HepG2 (cell line): ENCODE measurements around the gene GADD45GIP1. TPM values are rescaled to one million over a fixed set of nuclear protein-coding genes. Genes with fewer than 3 reads are reported as not detected.

Source experiments
- FOXJ3 ChIP-seq: sonication (generic); formaldehyde crosslinking; IDR thresholded peaks from 2 replicates; pipeline ENCODE4 v1.4.0; 2020; ENCODE audit warnings: missing genetic modification reagents, mild to moderate bottlenecking, borderline replicate concordance
- JUND ChIP-seq: sonication (generic); formaldehyde crosslinking; IDR thresholded peaks from 2 replicates; pipeline ENCODE4 v1.8.0; 2022; ENCODE audit warnings: mild to moderate bottlenecking, missing genetic modification reagents
- NFE2L2 ChIP-seq: fragments of 150-350 bp; IDR thresholded peaks from 2 replicates; pipeline ENCODE4 v1.6.1; 2014; ENCODE audit warnings: low read length
- REL ChIP-seq: sonication (generic); formaldehyde crosslinking; conservative IDR thresholded peaks from 2 replicates; pipeline ENCODE4 v1.8.0; 2022; ENCODE audit warnings: mild to moderate bottlenecking, missing genetic modification reagents, moderate library complexity
- SMAD1 ChIP-seq: sonication (generic); formaldehyde crosslinking; IDR thresholded peaks from 2 replicates; pipeline ENCODE4 v1.4.0; 2020; ENCODE audit warnings: missing genetic modification reagents, low read depth, mild to moderate bottlenecking, borderline replicate concordance
- TBX2 ChIP-seq: sonication (generic); formaldehyde crosslinking; IDR thresholded peaks from 2 replicates; pipeline ENCODE4 v1.5.0; 2020; ENCODE audit warnings: missing genetic modification reagents, mild to moderate bottlenecking, borderline replicate concordance
- TOPORS ChIP-seq: sonication (generic); formaldehyde crosslinking; IDR thresholded peaks from 2 replicates; pipeline ENCODE4 v1.8.0; 2023; ENCODE audit warnings: mild to moderate bottlenecking, missing genetic modification reagents
- ZFP36L1 ChIP-seq: sonication (generic); formaldehyde crosslinking; IDR thresholded peaks from 2 replicates; pipeline ENCODE4 v1.8.0; 2022; ENCODE audit warnings: mild to moderate bottlenecking, missing genetic modification reagents, moderate library complexity
- ZNF550 ChIP-seq: sonication (generic); formaldehyde crosslinking; IDR thresholded peaks from 2 replicates; pipeline ENCODE4 v1.4.0; 2020; ENCODE audit warnings: mild to moderate bottlenecking, missing genetic modification reagents, borderline replicate concordance
- polyA plus RNA-seq, 8 experiments: library from polyadenylated mRNA; depleted of rRNA in 3 of 8; stranded (reverse) in 7 of 8; unstranded in 1 of 8; fragments of >200 nt; fragmentation: Illumina TruSeq in 4 of 8; extraction: Trizol in 4 of 8; gene quantifications; 2 replicates each; pipeline versions ENCODE4 v1.2.1 to v1.2.3, GENCODE V29; 2011 to 2016; ENCODE audit warnings: low read depth in 4 of 8, missing spikeins in 1 of 8, mixed read lengths in 1 of 8; ENCODE audit not compliant: insufficient read depth in 1 of 8
- total RNA-seq, 5 experiments: library from RNA; depleted of rRNA; stranded (reverse); fragments of >200 nt; fragmentation: Illumina TruSeq; extraction: Trizol; gene quantifications; 2 replicates each; pipeline ENCODE4 v1.2.3, GENCODE V29; 2016; ENCODE audit warnings: low read depth in 1 of 5
- TF ChIP-seq, protein P1 (sequence below): sonication (generic); formaldehyde crosslinking; IDR thresholded peaks from 2 replicates; pipeline ENCODE4 v1.8.0; 2022; ENCODE audit warnings: low read depth, missing genetic modification reagents
- TF ChIP-seq, protein P2 (sequence below): sonication (generic); formaldehyde crosslinking; conservative IDR thresholded peaks from 2 replicates; pipeline ENCODE4 v1.4.0; 2020; ENCODE audit warnings: missing genetic modification reagents
- TF ChIP-seq, protein P3 (sequence below): sonication (generic); formaldehyde crosslinking; IDR thresholded peaks from 2 replicates; pipeline ENCODE4 v1.4.0; 2020; ENCODE audit warnings: mild to moderate bottlenecking, missing genetic modification reagents
- TF ChIP-seq, protein P4 (sequence below): sonication (generic); formaldehyde crosslinking; IDR thresholded peaks from 2 replicates; pipeline ENCODE4 v1.5.1; 2020; ENCODE audit warnings: mild to moderate bottlenecking, missing genetic modification reagents, moderate library complexity

GADD45GIP1 gene
- total and polyA plus RNA-seq, 2 of the 13 experiments (the other 11 are each of a cell fraction or from before 2014, with no cell fraction given) = 24.6 to 30.7 TPM

DNA sequence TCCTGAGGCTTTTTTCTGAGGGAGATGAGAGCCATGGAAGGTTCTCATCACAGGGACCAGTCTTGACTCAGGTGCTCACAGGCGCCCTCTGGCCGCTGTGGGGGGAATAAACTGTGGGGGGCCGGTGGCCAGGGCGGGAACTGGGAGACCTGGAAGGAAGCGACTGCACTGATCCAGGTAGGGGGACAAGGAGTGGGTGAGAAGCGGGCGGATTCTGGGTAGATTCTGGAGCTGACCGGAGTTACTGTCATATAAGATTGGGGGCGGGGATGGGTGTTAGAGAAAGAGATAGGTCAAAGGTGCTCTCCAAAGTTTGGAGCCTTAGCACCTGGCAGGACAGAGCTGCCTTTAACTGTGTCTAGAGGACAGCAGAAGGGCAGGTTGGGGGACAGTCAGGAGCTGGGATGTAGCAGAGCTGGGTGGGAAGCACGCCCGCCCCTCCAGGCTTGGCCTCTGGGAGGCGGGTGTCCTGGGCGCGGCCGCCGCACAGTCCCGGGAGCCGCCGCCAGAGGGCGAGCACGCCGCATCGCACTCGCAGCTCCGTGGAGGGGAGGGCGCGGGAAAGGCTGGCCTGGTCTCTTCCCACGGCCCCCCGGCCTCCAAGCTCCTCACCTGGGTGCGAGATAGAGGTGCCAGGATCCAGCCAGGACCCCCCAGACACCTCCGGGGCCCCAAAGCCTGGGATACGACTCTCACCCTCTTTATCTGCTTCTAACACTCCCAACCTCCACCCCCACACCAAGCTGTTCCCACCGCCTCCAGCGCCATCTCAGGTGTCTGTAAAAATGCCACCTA is 8.2 kb upstream of the GADD45GIP1 start (continued):
- TF ChIP-seq, protein P1, sequence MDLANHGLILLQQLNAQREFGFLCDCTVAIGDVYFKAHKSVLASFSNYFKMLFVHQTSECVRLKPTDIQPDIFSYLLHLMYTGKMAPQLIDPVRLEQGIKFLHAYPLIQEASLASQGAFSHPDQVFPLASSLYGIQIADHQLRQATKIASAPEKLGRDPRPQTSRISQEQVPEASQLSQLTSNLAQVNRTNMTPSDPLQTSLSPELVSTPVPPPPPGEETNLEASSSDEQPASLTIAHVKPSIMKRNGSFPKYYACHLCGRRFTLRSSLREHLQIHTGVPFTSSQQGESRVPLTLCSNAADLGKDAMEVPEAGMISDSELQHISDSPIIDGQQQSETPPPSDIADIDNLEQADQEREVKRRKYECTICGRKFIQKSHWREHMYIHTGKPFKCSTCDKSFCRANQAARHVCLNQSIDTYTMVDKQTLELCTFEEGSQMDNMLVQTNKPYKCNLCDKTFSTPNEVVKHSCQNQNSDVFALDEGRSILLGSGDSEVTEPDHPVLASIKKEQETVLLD (CRISPR knock-in tag) = no peak
- TF ChIP-seq ZFP36L1 (CRISPR knock-in tag) (no peak), FOXJ3 (CRISPR knock-in tag) (no peak), JUND (no peak), NFE2L2 (no peak), SMAD1 (CRISPR knock-in tag) (no peak), REL (CRISPR knock-in tag) (no peak), ZNF550 (CRISPR knock-in tag) (no peak), TOPORS (CRISPR knock-in tag) (no peak), TBX2 (CRISPR knock-in tag) (peak; percentile 38; the same call in 1 of the 2 replicates)
- TF ChIP-seq, protein P2, sequence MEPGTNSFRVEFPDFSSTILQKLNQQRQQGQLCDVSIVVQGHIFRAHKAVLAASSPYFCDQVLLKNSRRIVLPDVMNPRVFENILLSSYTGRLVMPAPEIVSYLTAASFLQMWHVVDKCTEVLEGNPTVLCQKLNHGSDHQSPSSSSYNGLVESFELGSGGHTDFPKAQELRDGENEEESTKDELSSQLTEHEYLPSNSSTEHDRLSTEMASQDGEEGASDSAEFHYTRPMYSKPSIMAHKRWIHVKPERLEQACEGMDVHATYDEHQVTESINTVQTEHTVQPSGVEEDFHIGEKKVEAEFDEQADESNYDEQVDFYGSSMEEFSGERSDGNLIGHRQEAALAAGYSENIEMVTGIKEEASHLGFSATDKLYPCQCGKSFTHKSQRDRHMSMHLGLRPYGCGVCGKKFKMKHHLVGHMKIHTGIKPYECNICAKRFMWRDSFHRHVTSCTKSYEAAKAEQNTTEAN (CRISPR knock-in tag) = no peak
- TF ChIP-seq, protein P3, sequence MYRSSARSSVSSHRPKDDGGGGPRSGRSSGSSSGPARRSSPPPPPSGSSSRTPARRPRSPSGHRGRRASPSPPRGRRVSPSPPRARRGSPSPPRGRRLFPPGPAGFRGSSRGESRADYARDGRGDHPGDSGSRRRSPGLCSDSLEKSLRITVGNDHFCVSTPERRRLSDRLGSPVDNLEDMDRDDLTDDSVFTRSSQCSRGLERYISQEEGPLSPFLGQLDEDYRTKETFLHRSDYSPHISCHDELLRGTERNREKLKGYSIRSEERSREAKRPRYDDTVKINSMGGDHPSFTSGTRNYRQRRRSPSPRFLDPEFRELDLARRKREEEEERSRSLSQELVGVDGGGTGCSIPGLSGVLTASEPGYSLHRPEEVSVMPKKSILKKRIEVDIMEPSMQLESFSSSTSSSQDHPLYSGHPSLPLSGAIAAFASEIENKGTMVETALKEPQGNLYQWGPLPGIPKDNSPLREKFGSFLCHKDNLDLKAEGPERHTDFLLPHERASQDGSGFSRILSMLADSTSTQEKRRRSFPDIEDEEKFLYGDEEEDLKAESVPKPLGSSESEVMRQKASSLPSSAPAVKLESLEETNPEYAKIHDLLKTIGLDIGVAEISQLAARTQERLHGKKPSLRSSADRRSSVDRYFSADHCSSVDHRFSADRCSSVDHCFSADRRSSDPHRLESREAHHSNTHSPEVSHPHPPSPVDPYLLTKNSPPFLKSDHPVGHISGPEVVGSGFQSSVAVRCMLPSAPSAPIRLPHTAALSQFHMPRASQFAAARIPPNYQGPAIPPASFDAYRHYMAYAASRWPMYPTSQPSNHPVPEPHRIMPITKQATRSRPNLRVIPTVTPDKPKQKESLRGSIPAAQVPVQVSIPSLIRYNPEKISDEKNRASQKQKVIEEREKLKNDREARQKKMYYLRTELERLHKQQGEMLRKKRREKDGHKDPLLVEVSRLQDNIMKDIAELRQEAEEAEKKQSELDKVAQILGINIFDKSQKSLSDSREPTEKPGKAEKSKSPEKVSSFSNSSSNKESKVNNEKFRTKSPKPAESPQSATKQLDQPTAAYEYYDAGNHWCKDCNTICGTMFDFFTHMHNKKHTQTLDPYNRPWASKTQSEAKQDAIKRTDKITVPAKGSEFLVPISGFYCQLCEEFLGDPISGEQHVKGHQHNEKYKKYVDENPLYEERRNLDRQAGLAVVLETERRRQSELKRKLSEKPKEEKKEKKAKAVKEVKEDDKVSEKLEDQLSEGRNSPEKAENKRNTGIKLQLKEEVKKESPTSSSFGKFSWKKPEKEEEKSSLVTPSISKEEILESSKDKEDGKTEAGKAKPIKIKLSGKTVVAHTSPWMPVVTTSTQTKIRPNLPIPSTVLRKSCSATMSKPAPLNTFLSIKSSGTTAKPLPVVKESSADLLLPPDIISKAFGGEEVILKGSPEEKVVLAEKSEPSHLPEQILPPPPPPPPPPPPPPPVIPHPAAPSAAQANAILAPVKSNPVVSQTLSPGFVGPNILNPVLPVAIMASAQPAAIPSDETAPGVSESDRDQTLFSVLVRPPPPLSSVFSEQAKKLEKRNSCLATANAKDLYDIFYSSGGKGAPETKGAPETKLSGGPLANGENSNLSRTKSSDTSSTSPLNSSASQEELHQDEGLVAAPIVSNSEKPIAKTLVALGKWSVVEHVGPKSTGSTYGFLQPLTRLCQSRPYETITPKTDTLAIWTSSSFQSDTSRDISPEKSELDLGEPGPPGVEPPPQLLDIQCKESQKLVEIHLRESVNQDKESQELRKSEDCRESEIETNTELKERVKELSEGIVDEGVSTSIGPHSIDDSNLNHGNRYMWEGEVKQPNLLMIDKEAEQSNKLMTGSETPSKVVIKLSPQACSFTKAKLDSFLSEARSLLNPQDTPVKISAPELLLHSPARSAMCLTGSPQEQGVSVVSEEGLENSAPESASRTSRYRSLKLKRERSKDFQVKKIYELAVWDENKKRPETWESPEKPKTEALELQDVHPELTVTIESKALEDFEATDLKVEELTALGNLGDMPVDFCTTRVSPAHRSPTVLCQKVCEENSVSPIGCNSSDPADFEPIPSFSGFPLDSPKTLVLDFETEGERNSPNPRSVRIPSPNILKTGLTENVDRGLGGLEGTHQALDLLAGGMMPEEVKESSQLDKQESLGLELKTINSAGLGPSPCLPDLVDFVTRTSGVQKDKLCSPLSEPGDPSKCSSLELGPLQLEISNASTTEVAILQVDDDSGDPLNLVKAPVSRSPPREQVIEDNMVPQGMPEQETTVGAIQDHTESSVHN (CRISPR knock-in tag) = no peak
- TF ChIP-seq, protein P4, sequence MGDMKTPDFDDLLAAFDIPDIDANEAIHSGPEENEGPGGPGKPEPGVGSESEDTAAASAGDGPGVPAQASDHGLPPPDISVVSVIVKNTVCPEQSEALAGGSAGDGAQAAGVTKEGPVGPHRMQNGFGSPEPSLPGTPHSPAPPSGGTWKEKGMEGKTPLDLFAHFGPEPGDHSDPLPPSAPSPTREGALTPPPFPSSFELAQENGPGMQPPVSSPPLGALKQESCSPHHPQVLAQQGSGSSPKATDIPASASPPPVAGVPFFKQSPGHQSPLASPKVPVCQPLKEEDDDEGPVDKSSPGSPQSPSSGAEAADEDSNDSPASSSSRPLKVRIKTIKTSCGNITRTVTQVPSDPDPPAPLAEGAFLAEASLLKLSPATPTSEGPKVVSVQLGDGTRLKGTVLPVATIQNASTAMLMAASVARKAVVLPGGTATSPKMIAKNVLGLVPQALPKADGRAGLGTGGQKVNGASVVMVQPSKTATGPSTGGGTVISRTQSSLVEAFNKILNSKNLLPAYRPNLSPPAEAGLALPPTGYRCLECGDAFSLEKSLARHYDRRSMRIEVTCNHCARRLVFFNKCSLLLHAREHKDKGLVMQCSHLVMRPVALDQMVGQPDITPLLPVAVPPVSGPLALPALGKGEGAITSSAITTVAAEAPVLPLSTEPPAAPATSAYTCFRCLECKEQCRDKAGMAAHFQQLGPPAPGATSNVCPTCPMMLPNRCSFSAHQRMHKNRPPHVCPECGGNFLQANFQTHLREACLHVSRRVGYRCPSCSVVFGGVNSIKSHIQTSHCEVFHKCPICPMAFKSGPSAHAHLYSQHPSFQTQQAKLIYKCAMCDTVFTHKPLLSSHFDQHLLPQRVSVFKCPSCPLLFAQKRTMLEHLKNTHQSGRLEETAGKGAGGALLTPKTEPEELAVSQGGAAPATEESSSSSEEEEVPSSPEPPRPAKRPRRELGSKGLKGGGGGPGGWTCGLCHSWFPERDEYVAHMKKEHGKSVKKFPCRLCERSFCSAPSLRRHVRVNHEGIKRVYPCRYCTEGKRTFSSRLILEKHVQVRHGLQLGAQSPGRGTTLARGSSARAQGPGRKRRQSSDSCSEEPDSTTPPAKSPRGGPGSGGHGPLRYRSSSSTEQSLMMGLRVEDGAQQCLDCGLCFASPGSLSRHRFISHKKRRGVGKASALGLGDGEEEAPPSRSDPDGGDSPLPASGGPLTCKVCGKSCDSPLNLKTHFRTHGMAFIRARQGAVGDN (CRISPR knock-in tag) = peak; percentile 86
